GM23248 (cell line): ENCODE measurements around the gene KATNA1.

Source experiments
- EZH2 ChIP-seq: fragments of 200-600 bp; sonication (generic); IDR thresholded peaks from 2 replicates; pipeline ENCODE4 v1.6.1; 2018; ENCODE audit warnings: antibody characterized with exemption, mild to moderate bottlenecking; ENCODE audit not compliant: insufficient read depth, poor library complexity, severe bottlenecking
- EZH2phosphoT487 ChIP-seq: fragments of 200-600 bp; sonication (generic); IDR thresholded peaks from 2 replicates; pipeline ENCODE4 v1.6.1; 2018; ENCODE audit warnings: antibody characterized with exemption, moderate library complexity, mild to moderate bottlenecking, low read depth; ENCODE audit not compliant: insufficient read depth

GRCh38 chr6:149628875-149629510 lies 19.5 kb downstream of the KATNA1 start:
- TF ChIP-seq EZH2 (no peak), EZH2phosphoT487 (no peak)
